Skeletal muscle cell (primary cell): ENCODE data around the gene FEM1A.
"Not testable (repeated sequence)": the region's sequence is repeated elsewhere in the genome, so short reads cannot be mapped to it uniquely, and the experiment has no call there.

Experiments
- DNase-seq: peaks from one replicate; pipeline ENCODE4 v3.0.0-alpha.2; 2010; ENCODE audit warnings: low read depth
- H3K4me3 ChIP-seq: 2 replicates; pipeline ENCODE4 v1.5.1; 2011; ENCODE audit warnings: low read depth, mild to moderate bottlenecking, control low read depth, low read length, moderate library complexity

The FEM1A gene

DNA sequence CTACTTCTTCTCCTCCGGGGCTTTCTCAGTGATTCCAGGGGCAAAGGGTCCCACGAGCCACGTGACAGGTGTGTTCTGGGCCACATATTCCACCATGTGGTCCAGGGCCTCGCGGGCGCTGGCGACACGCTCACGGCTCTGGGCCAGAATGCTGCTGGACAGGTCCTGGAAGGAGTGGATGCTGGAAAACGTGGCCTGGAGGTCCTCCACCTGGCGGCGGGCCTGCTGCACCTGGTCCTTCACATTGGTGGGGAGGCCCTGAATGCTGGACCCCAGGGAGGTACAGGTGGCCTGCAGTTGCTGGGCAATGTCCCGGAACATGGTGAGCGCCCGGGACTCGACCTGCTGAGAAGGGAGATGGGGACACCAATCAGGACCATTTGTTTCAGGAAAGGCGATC lies 47.7 kb downstream of the FEM1A start:
- no peak overlapping the region for H3K4me3 ChIP-seq
- no peak for DNase-seq

DNA sequence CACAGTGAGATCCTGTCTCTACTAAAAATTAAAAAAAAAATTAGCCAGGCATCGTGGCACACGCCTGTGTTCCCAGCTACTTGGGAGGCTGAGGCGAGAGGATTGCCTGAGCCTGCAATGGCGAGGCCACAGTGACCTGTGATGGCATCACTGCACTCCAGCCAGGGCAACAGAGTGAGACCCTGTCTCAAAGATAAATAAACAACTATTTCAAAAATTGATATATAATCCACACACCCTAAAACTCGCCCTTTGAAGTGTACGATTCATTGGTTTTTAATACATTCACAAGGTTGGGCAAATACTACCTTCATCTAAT lies 52.1 kb downstream of the FEM1A start:
- H3K4me3 ChIP-seq, result no peak overlapping the region
- DNase-seq, result no peak

DNA sequence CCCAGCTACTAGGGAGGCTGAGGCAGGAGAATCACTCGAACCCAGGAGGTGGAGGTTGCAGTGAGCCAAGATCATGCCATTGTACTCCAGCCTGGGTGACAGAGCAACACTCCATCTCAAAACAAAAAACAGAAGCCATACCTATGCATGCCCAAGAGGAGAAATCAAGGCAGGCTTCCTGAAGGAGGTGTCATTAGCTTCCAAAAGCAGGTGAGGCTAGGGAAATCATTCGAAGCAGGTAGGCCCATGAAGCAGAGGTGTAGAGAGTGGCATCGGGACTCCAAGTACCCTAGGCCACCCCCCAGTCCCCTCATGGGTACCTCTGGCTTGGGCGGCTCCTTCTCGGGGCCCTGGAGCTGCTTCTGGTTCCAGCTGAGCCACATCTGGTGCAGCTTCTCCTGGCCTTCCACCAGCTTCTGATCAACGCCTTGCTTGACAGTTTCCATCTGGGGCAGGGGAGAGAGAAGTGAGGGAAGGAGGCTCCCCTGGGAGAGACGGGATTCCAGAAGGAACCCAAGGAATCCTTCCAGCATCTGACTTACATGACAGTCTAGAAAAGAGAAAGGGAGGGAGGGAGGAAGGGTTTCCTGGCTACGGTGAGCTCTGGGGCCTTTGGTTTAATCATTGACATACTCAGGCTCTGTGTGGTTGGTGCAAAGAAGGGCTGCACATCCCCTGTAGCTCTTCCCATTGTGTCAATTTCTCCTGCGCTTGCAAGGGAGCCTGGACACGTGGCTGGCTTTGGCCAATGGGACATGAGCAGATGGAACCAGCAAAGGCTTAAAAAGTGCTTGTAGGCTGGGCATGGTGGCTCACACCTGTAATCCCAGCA lies 53.0 kb downstream of the FEM1A start:
- DNase-seq, result no peak
- H3K4me3 ChIP-seq, result no peak overlapping the region

DNA sequence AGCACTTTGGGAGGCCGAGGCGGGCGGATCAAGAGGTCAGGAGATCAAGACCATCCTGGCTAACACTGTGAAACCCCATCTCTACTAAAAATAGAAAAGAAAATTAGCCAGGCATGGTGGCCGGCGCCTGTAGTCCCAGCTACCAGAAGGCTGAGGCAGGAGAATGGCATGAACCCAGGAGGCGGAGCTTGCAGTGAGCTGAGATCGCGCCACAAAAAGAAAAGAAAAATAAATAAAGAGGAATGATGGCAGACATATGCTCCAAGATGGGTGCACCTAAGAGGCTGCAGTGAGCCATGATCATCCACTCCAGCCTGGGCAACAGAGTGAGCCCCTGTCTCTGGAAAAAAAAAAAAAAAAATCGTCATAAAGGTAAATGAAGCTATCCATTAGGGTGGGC lies 54.4 kb downstream of the FEM1A start:
- DNase-seq, H3K4me3 ChIP-seq: not testable (repeated sequence)

DNA sequence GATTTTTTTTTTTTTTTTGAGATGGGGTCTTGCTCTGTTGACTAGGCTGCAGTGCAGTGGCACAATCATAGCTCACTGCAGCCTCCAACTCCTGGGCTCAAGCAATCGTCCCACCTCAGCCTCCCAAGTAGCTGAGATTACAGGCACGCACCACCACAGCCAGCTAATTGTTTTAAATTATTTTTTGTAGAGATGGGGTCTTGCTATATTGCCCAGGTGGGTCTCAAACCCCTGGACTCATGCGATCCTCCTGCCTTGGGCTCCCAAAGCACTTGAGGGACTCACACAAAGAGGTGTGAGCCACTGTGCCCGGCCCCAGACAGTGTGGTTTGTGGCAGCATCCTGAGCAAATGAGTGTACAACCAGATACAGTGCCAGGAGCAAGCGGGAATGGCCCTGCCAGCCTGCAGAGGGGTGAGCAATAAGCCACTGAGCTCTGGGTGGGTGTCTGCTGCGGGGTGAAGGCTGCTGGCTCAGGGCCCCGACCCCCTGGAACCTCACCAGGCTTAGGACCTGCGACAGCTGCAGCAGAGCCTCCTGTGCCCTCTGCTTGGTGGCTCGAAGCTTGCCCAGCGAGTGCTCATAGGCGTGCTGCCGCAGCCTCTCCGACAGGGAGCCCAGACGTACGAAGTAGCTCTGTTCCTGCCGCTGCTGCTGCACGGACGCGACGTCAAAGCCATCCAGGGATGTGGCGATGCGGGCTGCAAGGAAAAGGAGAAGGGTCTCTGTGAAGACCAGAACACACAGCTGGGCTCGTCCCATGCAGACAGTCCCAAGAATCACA lies 55.8 kb downstream of the FEM1A start:
- no peak overlapping the region for H3K4me3 ChIP-seq

DNA sequence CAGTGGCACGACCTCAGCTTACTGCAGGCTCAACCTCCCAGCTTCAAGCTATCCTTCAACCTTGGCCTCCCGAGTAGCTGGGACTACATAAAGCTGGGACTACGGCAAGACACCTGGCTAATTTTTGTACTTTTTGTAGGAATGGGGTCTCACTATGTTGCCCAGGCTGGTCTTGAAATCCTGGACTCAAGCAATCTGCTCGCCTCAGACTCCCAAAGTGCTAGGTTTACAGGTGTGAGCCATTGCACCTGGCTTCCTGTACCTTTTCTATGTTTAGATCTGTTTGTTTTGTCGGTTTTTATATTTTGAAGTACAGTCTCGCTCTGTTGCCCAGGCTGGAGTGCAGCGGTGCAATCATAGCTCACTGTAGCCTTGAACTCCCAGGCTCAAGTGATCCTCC lies 57.5 kb downstream of the FEM1A start:
- DNase-seq, result no peak
- H3K4me3 ChIP-seq, result no peak overlapping the region

More for the DNA sequence above, 55.8 kb downstream of the FEM1A start:
- no peak for DNase-seq
